Measurements from ENCODE around the gene PLSCR1. TPM values are rescaled to one million over a fixed set of nuclear protein-coding genes. Genes with fewer than 3 reads are reported as not detected.

PLSCR1 gene
- total and polyA plus RNA-seq, 2 of the 4 experiments (the other 2 are of a cell fraction) = 5.6 to 13.2 TPM

DNA sequence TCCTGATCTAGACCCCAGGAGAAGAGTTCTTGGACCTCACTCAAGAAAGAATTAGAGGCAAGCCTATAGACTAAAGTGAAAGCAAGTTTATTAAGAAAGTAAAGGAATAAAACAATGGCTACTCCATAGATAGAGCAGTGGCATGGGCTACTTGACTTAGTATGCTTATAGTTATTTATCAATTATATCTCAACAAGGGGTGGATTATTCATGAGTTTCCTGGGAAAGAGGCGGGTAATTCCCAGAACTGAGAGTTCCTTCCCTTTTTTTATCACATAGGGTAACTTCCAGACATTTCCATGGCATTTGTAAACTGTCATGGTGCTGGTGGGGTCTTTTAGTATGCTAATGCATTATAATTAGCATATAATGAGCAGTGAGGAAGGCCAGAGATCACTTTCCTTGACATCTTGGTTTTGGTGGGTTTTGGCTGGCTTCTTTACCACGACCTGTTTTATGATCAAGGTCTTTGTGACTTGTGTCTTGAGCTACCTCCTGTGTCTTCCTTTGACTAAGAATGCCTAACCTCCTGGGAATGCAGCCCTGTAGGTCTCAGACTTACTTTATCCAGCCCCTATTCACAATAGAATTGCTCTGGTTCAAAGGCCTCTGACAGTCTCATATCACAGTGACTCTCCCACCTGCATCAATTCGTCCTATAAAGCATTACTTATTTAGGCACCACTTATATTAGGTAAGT lies 39.8 kb downstream of the PLSCR1 start:
- Histone ChIP-seq H2BK5ac (ENCODE audit: low read depth, low read length, poor library complexity, severe bottlenecking) (peak overlapping the region; percentile 14), H3K56ac (ENCODE audit: extremely low read depth, insufficient read depth, low read length) (no peak overlapping the region), H2BK15ac (ENCODE audit: low read depth, low read length) (0 out of 3 replicates have a peak overlapping the region, but pooled peaks have one; percentile 93), H3K27ac (ENCODE audit: insufficient read depth, low read length) (no peak overlapping the region), H3K9ac (ENCODE audit: low read depth, low read length) (no peak overlapping the region), H3K36me3 (ENCODE audit: control insufficient read depth, insufficient read depth, low read length) (no peaks in the 10 kb centered on the region), H3K4me2 (ENCODE audit: low read depth, low read length) (no peak overlapping the region), H4K5ac (ENCODE audit: low read depth, low read length) (no peak overlapping the region), H3K14ac (replicated peaks; ENCODE audit: low read depth, low read length) (peak overlapping the region; percentile 46), H3K4me1 (ENCODE audit: control insufficient read depth, insufficient read depth, low read length) (peaks cover 8% of the 10 kb centered on the region; the same call in 1 of the 2 replicates), H4K8ac (ENCODE audit: low read depth in 2 of 2, low read length in 2 of 2) (peak overlapping the region in 1 of 2 experiments; percentile 31; a peak in 1 of 4 replicates), H3K18ac (ENCODE audit: low read depth, low read length) (peak overlapping the region; percentile 45; the same call in 1 of the 2 replicates), H4K91ac (ENCODE audit: insufficient read depth, low read depth, low read length) (no peak overlapping the region), H2AK5ac (ENCODE audit: low read depth, low read length) (0 out of 2 replicates have a peak overlapping the region, but pooled peaks have one; percentile 33), H4K20me1 (ENCODE audit: insufficient read depth, low read length) (no peaks in the 10 kb centered on the region), H3K9me3 (ENCODE audit: control insufficient read depth, insufficient read depth, low read length) (no peaks in the 10 kb centered on the region), H2AK9ac (replicated peaks; ENCODE audit: low read depth, low read length, poor library complexity) (no peak overlapping the region), H3K4me3 (ENCODE audit: insufficient read depth, low read depth, low read length) (no peak overlapping the region), H2AFZ (replicated peaks; ENCODE audit: low read length, poor library complexity) (no peak overlapping the region), H2BK120ac (ENCODE audit: low read depth, low read length) (peak overlapping the region; percentile 72), H3K23ac (ENCODE audit: low read depth, low read length) (no peak overlapping the region; the same call in 1 of the 2 replicates), H3K4ac (ENCODE audit: low read depth, low read length) (peak overlapping the region; percentile 51), H3K9me1 (ENCODE audit: insufficient read depth, low read length) (no peaks in the 10 kb centered on the region; the same call in 1 of the 2 replicates), H2BK20ac (ENCODE audit: low read depth, low read length) (peak overlapping the region; percentile 87), H3K27me3 (ENCODE audit: control insufficient read depth, insufficient read depth, low read length) (no peaks in the 10 kb centered on the region), H3K79me1 (ENCODE audit: low read depth in 1 of 2, low read length in 2 of 2) (no peaks in the 10 kb centered on the region)
- ChIA-PET POLR2A (ENCODE audit: unreplicated experiment) (no interaction called here), CTCF (no interaction called here)
- intact Hi-C loops (cut with micrococcal nuclease) = no loop called here
- in situ Hi-C loops (cut with MboI; ENCODE audit: low sequenced_read_pairs) = no loop called here
- no CpG with 5 or more reads among the region's 3 CpGs for WGBS, 2 experiments (ENCODE audit: extremely low coverage in 2 of 2, insufficient read length in 1 of 2)
- ATAC-seq (ENCODE audit: low read depth) = no peak
- dilution Hi-C loops (cut with HindIII; ENCODE audit: low sequenced_read_pairs, unreplicated experiment) = no loop called here
- TF ChIP-seq, protein P1, sequence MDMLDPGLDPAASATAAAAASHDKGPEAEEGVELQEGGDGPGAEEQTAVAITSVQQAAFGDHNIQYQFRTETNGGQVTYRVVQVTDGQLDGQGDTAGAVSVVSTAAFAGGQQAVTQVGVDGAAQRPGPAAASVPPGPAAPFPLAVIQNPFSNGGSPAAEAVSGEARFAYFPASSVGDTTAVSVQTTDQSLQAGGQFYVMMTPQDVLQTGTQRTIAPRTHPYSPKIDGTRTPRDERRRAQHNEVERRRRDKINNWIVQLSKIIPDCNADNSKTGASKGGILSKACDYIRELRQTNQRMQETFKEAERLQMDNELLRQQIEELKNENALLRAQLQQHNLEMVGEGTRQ (IDR thresholded peaks at IDR 0.05; ENCODE audit: low read depth, low read length) = no peak
- TF ChIP-seq BHLHE40 (IDR thresholded peaks at IDR 0.05; ENCODE audit: low read depth, low read length) = no peak
- TF ChIP-seq CHD1 (IDR thresholded peaks at IDR 0.05; ENCODE audit: low read depth, low read length) = no peak
- no peak for TF ChIP-seq SMC3 (IDR thresholded peaks at IDR 0.05; ENCODE audit: low read depth, low read length)
- TF ChIP-seq, protein P2, sequence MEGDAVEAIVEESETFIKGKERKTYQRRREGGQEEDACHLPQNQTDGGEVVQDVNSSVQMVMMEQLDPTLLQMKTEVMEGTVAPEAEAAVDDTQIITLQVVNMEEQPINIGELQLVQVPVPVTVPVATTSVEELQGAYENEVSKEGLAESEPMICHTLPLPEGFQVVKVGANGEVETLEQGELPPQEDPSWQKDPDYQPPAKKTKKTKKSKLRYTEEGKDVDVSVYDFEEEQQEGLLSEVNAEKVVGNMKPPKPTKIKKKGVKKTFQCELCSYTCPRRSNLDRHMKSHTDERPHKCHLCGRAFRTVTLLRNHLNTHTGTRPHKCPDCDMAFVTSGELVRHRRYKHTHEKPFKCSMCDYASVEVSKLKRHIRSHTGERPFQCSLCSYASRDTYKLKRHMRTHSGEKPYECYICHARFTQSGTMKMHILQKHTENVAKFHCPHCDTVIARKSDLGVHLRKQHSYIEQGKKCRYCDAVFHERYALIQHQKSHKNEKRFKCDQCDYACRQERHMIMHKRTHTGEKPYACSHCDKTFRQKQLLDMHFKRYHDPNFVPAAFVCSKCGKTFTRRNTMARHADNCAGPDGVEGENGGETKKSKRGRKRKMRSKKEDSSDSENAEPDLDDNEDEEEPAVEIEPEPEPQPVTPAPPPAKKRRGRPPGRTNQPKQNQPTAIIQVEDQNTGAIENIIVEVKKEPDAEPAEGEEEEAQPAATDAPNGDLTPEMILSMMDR (conservative IDR thresholded peaks at IDR 0.05; ENCODE audit: low read depth, low read length) = no peak
- TF ChIP-seq FOS (IDR thresholded peaks at IDR 0.05; ENCODE audit: low read depth, low read length) = no peak
- DNase-seq = no peak
- no TSS peak for BruUV-seq (replicated peaks)

Measured in IMR-90 (cell line).